HG02840 (cell line): Measurements from ENCODE around the gene GNL3.
A peak's percentile ranks its signal among the peaks of the same experiment; 100 is the strongest.

Experiments used
- ATAC-seq: cut with Tn5 transposase; IDR thresholded peaks from one replicate; pipeline ENCODE4 v1.9.1; 2021; ENCODE audit warnings: mild to moderate bottlenecking, moderate library complexity, moderate number of reproducible peaks; ENCODE audit not compliant: unreplicated experiment, low FRiP score

Gene GNL3

DNA sequence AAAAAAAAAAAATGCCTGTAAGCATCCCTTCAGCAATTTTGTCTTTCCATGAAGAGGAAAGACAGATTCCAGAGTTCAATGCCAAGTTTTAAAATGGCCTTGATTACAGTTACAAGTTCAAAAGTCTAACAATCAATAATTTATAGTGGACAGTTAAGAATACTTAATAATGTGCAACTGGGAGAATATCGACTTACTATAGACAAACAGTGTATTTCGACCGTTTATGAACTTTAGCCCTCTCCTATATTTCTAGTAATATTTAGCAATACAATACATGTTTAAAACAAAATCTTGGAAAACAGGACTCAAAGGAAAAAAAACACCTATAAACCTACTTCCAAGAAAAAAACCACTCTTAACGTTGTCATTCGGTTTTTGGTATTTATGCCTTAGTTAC, 1.6 kb upstream of the GNL3 start:
- no peak for ATAC-seq

DNA sequence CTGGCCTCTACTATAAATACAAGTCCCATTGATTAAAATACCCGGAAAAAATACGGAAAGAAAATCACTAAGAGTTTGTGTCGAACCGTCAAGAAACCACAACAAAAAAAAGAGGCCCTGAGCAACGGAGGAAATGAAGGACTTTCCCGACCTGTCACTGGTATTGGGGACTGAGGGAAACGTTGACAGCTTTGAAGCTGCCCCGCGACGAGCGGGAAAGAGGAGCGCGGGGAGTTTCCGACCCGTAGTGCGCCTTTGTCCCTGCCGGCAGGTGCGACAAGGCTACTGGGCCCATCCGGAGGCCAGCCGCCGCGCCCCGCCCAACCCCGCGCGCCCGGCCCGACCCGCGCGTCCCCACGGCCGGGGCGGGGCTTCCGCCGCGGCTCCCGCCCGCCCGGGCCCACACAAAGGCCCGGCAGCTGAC, 535 bp upstream of the GNL3 start:
- peak; percentile 69 for ATAC-seq

DNA sequence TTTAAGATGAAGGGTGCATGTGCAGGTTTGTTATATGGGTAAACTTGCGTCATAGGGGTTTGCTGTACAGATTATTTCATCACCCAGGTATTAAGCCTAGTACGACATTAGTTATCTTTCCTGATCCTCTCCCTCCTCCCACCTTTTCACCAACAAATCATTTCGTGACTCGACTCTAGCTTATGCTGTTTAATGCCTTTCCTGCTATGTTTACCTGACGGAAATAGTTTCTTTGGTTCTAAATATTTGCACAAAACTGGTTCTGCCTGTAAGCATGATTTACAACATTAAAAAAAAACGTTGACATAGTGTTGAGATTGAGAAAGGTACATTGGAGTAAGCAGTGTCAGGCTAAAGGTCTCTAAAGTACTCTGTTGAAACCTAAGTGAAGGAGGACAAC, 2.4 kb downstream of the GNL3 start:
- no peak for ATAC-seq

DNA sequence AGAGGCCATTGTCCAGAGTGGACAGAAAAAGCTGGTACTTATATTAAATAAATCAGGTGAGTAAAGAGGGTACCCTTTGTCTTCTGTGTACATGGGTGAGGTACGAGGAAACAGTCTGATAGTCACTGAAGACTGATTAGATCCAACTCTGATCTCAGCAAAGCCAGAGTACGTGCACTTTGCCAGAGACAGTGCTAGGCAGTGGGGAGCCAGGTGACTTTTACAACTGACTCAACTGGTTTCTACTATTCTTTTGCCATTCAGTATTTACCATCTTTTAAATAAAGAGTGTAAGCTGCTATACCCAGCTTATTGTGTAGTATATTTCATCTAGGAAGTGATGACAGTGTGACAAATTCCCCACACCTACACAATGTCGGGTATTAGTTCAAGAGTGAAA, 3.3 kb downstream of the GNL3 start:
- no peak for ATAC-seq

DNA sequence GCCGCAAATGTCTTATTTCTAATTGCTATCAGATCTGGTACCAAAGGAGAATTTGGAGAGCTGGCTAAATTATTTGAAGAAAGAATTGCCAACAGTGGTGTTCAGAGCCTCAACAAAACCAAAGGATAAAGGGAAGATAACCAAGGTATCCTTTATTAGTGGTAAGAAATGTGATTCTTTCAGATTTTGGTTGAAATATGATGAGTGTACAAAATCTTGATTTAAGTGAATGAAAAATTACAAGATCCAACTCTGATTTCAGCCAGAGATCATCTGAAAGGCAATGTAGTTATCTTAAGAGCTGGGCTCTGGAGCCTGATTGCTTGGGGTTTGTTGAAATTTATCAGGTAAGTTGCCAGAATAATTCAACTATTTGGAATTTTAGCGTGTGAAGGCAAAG, 4.7 kb downstream of the GNL3 start:
- ATAC-seq, result no peak

DNA sequence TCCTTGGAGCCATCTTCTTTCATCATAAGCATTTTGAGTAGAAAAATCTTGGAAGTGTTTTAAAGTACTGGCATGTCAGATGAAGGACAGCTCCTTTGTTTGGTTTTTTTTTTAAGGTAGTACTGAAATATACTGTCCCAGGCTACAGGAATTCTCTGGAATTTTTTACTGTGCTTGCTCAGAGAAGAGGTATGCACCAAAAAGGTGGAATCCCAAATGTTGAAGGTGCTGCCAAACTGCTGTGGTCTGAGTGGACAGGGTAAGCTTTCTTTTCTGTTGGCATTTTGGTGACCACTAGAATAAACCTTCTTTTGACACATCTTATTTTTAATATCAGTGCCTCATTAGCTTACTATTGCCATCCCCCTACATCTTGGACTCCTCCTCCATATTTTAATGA, 7.2 kb downstream of the GNL3 start:
- no peak for ATAC-seq

DNA sequence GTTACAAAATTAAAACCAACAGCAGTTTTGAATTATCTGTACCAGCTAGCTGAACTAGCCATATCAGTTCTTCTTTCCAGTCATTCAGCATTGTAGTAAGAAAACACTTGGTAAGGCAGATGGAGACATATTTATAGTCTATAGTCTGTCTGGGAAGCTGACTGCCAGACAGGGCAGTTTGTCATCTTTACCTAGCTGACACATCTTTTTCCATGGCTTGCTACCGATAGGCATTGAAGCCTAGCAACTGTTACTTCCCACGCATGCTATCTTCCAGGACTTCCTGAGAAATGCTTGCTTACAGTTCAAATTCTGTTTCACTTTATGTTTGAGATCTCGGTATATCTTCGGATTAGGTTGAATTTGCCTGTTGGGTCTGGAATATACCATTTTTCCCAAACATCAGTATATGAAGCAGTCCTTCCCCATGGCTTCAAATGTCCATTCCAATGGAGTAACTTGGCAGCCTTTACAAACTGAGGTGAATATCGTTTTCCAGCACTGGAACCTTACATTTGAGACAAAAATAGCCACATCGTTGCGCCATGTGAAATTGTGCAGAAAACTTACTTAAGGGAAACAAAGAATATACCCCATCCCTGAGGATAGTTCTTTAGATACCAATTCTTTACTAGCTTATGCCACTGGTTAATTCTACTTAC, 8.8 kb downstream of the GNL3 start:
- ATAC-seq, result no peak

DNA sequence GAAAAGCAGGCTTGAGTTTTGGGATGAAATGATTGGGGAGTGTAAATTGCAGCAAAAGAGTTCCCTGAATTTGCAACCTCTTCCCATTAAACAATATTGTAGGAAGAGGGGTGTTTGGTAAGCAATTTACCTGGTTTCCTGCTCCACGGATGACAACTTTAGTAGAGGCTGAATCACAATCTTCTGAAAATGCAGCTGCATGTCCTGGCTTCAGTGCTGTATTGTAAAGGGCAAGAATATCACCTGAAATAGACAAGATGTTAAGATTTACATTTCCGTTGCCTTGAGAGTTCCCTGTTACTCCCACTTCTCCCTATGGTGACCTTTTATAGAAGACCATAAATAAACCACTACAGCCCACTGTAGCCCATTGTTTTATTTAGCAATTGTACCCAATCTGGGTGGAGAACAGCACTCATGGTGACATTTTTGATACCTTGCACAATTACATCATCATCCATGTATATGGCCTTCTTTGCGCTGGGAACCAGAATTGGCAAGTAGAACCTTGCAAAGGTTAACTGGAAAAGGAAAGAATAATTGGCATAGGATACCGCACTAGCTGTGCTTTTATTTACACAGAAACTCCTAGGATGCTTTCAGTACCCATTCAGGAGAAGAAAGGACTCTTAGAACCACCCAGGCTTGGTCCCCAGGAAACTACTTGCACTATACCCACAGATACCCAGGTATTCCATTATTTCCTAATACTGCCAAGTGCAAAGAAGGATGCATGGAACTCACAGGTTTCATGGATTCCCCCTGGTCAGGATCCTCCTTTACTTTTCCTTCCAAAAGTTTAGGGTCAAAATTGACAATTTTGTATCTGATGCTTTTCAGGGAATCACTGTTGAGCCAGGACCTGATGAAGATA, 10.2 kb downstream of the GNL3 start:
- no peak for ATAC-seq

DNA sequence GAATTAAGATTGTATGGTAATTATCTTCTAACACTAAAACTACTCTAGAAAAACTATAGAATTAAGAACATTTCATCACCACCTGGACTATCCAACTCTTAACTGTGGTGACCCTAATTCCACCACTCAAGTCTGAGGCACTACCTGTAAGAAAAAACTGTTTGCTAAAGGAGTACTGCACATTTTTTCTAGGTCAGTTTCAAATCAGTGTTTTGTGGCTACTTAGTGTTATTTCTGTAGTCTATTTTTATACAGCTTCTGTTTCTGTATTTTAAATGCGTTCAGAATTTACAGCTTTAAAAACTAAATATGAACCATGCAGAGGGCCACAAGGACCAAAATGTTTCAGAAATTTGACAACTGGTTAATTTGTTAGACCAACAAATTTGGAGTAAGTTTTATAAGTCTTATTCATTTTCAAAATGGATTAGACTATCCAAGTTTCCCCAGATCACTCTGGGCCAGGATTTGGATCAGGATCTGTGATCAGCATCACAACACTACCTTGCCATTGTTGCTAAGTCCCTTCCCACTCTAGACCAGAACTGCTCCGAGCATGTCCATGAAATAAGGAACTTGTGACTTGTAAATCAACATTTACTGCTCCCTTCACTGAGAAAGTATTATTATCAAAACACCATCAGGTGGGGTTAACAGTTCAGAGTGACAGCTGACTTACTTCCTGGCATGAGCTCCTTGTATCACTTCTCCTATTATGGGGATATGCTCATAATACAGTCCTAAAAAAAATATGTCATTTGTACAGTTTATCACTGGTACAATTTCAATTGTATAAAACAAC, 11.2 kb downstream of the GNL3 start:
- ATAC-seq, result no peak

DNA sequence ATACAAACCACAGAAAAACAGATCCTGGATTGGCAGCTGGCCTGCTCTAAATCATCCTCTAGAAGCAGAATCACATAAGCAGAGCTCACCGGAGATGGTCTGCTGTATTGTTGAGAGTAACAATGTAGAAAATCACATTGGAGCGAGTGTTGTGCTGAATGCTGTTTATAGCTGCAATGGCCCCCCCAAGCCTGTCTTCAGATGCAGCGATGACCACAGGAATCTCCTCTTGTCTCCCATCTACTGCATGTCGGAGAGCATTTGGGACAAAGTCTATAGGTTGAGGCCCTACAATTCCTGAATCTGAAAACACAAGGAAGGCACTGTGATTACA, 11.8 kb downstream of the GNL3 start:
- ATAC-seq, result no peak

DNA sequence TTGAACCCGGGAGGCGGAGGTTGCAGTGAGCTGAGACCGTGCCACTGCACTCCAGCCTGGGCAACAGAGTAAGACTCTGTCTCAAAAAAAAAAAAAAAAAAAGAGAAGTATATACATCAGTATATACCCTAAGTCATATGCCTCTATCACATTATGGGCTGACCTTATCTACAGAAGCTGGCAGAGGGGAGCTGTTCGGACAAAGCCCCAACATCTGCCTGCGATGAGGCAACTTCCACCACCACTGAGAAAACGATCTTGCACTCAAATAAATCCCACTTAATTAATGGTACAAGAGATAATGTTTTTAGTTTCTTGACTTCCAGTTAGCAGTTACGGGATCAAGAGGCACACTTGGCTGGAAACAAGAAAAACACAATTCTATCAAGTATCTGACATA, 17.5 kb downstream of the GNL3 start:
- ATAC-seq, result no peak

DNA sequence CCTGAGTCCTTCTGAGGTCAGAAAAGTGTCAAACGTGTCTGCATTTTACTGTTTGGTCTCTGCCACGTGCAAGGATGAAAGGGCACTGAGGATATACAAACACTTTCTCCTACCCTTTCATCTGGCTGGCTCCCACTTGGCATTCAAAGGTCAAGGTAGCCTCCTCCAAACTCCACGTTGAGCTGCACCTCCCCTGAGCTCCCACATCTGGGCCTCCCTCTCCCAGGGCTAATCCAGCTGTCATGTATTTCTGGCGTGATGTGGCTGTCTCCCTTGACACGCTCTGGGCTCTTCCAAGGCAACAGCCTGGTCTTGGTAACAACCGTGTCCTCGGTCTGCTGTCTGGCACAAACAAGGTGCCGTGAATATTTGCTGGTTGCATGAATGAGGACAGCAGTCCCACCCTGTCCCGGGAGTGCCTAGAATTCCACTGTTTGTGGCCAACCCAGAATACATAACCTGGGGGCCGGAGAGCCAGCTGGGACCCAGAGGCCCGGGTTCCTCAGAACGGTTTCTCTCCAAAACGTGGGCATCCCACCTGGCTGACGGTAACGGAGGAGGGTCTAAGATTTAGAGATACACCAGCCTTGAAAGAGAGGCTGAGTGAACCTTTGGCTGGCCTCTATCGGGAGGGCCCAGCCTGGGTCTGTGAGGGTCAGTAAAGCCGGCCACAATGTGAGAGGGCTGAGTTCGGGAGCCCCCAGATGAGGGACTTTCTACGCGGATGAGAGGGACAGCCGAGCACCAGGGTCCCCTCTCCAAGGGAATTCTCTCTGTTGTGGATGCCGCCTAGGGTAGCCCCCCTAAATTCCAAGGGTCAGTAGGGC, 19.0 kb downstream of the GNL3 start:
- ATAC-seq, result no peak

DNA sequence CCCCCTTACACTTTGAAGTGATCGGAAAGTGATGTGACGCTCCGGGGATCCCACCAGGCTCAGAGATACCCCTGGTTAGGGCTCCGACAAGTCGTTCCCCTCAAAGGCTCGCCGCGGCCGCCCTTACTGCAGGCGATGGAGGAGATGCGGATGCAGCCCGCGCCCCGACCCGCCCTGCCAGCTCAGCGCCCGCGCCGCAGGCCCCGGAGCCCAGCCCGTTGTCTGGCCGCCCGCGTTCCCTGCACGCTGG, 19.5 kb downstream of the GNL3 start:
- ATAC-seq, result peak; percentile 30

DNA sequence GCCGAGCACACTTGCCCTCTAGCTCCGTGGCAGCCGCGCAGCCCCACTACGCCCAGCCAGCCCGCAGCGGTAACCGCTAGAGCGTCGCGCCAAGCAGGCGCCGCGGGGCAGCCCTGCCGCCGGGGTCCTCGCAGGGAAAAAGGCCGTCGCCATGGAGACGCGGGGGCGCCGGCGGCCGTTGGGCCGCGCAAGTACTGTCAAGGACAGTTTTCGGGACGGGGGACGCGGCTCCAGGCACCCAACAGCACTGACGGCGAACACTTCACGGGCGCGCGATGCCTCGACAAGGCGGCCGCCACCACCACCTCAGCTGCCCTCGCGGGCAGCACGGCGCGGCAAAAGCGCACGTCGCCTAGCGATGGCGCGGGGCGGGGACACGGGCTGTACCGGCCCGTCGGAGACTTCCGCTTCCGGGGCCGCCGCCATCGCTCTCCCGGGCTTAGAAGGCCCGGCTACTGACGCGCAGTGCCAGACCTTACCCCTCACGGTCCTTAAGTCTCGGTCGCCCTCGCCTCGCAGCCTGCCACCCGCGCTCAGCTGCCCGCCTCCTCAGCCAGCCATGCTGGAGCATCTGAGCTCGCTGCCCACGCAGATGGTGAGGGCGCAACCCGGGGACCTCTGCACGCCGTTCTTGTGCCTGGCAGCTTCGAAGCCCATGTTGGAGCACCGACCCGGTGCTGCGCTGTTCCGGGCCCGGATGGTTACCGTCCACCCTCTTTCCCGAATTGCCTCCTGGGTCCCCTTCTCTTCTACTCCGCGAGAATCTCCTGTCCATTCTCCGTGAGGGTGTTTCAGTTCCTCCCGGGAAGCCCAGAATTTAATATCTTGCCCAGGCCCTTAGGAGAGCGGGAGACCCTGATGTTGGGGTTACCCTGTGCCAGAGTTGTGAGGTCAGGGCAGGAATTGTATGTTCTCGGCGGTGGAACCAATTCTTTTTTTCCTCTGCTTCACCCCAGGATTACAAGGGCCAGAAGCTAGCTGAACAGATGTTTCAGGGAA, 20.2 kb downstream of the GNL3 start, which contains the start of the genes GLT8D1 and SPCS1:
Gene GLT8D1 (minus strand): TSS at position 104 of the 999 bp plus-strand sequence. CDS start 5,331 bp downstream, outside the sequence.
Gene SPCS1 (plus strand): TSS at position 419 of the 999 bp plus-strand sequence. CDS start 141 bp downstream, at position 560.
- peak; percentile 84 for ATAC-seq

DNA sequence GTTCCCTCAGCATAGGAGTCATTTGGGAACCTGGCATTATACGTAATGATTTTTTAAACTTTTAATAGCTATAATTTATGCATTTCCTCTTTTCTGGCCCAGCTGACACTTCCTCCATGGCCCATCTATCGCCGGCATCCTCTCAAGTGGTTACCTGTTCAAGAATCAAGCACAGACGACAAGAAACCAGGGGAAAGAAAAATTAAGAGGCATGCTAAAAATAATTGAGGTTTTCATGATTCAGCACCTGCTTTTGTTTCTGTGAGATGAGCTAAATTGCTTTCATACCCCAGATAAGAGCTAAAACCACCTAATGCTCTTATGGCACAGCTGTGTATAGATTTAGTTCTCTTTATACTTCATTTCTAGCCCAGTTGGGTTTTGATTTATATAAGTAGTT, 21.8 kb downstream of the GNL3 start:
- no peak for ATAC-seq

DNA sequence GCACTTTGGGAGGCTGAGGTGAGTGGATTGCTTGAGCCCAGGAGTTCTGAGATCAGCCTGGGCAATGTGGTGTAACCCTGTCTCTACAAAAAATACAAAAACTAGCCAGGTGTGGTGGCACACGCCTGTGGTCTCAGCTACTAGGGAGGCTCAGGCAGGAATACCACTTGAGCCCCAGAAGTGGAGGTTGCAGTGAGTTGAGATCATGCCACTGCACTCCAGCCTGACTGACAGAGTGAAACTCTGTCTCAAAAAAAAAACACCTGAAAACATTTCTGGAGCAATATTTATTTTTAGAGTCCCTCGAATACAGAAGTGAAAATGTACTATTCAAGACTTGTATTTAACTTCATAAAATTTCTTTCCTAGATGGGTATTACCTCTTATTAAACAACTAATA, 24.7 kb downstream of the GNL3 start:
- no peak for ATAC-seq

DNA sequence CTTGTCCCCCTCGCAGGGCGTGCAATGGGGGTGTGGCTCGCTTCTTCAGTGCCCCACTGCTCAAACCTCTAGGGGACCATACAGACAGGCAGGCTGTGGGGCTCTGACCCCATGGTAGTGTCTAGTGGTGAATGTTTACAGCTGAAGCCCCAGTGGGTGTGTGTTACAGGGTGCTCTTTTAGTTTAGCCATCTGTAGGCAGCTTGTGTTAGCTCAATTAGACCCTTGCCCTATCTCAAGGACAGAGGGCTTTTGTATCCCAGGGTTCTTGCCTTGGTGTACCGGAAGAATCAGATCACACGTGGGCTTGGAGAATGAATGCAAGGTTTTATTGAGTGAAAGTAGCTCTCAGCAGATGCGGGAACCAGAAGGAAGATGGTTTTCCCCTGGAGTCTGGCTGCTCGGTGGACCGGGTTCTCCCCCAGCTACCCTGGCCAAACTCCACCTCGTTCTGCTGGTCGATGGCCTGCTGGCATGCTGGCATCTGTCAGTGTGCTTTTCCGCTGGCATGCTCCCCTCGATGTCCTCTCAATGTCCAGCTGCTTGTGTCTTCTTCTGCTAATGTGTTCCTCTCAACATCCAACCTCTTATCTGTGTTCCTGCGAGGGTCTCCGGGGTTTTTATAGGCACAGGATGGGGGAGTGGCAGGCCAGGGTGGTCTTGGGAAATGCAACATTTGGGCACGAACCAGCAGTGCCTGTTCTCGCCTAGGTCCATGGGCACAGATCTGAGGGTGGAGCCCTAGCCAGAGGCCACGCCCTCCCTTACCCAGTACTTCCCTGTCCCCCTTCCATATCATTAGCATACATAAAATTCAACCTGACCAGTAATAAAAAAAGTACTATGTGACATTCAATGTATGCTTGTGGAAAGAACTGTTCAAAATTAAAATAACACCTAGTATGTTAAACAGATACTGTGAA, 26.7 kb downstream of the GNL3 start:
- ATAC-seq, result no peak
